Kidney capillary endothelial cell (primary cell): ENCODE data around the gene PANK4.

Experiments used
- DNase-seq: peaks from one replicate; pipeline ENCODE4 v3.0.0-alpha.2; 2018; ENCODE audit warnings: low spot score

The PANK4 gene

DNA sequence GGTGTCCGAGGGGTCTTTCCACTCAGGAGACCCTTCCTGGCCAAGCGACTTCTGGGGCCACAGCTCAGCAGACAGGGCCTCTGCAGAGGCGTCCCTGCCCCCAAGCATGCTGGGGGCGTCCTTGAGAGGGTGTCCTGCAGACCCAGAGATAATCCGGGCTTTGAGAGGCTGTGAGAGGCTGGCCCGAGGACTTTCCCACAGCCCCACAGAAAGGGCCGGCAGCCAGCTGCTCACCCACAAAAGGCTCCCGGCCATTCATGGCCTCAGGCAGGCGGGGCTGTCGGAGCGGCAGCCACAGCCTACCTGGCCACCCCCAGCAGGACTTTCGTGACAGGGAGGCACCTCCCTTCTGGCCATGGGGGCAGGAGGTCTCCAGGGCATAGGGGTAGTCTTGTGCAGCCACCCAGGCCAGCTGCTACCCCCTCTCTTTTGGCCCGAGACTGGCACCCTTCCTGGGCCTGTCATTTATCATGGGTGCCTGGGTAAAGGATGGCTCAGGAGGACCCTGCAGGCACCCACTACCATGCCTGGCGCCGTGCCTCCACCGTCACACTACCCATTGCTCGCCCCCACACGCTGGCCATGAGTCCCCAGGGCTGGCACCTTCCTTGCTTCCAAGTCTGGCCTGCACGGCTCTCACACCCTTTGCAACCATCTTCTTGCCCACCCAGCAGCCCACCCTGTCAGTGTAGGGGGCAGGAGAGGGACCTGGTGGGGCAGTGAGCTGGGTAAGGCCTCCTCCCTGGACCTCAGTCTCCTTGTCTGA lies 18.7 kb upstream of the PANK4 start:
- DNase-seq = no peak

GRCh38 chr1:2544093-2544874 lies 17.9 kb upstream of the PANK4 start:
- DNase-seq = no peak

DNA sequence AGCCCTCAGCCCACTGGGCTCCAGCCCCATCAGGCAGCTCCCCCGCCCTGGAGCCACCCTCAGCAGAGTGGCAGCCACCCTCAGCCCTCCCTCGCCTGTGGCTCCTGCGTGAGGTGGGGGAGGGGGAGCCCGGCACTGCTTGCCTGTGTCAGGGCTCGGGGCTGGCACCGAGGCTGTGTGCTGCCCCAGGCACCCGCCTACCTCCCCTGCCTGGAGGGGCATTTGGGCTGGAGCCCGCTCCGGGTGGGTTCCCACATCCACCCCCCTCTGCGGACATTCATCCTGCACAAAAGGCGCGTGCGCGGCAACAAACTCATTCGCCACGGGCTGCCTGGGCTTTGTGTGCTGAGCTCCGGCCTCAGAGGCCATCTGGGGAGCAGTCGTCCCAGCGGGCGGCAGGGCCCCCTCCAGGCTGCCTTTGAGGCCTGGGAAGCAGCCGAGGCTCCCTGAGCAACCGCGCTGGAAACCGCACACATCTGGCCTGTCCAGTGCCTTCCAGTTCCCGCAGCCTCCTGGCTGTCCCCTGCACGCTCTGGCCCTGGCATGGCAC lies 17.2 kb upstream of the PANK4 start:
- DNase-seq = no peak

DNA sequence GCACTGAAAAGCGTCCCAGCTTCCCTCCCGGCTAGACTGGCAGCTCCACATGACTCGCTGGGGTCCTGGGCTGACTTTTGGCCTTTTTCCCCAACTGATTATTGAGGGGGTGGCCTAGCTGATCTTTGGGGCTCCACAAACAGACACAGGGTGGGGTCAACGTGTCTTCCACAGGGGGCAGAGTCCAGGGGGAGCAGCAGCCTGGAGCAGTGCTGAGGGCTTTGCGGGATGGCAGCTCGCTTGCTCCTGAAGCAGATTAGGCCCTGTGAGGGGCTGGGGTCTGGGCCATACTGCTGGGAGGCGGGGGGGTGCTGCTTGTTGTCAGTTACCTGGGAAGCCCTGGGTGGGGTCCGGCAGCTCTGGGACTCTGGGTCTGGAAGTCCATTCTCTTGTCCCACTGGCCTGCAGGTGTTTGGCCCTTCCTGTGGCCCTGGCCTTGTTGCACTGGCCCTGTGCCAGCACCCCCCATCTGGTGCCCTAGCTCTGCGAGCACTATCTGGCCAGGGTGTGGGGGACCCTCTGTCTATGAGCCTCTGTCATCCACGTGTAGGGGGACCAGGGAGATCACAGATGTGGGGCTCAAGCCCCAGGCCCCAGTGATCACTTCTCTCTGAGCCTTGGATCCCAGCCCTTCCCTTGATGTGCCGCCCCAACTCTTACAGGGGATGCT lies 16.0 kb upstream of the PANK4 start:
- no peak for DNase-seq

- no peak for DNase-seq
Measured at GRCh38 chr1:2541619-2542245, 15.3 kb upstream of the PANK4 start.

DNA sequence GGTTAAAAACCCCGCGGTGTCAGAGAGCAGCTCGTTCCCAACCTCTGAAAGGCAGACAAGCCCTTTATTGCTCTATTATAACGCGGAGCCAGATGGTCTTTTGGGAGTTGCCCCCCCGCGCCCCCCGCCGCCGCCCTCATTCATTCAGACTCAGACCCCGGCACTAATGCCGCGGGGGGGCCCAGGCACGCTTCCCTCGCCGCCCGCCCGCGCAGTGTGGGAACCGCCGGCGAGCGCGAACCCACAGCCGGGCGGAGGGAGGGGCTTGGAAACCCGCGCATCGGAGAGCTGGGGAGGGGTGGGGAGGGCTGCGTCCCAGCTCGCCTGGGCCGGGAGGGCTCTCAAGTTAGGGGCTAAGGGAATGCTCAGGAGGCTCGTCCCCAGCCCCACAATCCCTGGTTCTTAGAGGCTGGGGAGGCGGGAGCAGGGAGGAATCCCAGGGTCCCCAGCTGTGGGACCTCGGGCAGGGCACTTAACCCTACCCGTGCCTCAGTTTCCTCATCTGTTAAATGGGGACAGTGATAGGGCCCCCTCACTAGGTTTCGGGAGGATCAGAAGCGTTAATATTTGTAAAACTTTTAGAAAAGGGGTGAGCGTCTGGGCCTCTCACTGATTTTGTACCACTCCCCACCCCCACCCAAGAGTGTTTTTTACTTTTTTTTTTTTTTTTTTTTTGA lies 14.6 kb upstream of the PANK4 start:
- DNase-seq = no peak

GRCh38 chr1:2539312-2539907 lies 13.0 kb upstream of the PANK4 start:
- no peak for DNase-seq

- DNase-seq = no peak
Measured at GRCh38 chr1:2538872-2539271, 12.5 kb upstream of the PANK4 start.

GRCh38 chr1:2538376-2538775 lies 12.0 kb upstream of the PANK4 start:
- DNase-seq = no peak

DNA sequence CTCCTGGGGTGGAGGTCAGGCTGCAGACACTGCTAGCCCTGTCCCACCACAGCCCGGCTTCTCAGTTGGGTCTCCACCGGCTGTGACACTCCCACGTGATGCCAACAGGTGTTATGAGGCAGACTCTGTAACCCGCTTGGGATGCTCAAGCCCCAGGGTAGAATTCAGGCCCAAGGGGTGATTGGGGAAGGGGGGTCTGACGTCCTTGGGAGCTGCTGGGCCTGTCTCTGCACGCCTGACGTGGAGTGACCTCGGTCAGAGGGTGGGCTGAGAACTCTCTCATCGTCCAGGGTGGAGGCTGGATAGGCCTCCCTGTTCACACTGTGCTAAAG lies 11.4 kb upstream of the PANK4 start:
- DNase-seq = no peak

GRCh38 chr1:2535981-2536380 lies 9.6 kb upstream of the PANK4 start:
- no peak for DNase-seq

DNA sequence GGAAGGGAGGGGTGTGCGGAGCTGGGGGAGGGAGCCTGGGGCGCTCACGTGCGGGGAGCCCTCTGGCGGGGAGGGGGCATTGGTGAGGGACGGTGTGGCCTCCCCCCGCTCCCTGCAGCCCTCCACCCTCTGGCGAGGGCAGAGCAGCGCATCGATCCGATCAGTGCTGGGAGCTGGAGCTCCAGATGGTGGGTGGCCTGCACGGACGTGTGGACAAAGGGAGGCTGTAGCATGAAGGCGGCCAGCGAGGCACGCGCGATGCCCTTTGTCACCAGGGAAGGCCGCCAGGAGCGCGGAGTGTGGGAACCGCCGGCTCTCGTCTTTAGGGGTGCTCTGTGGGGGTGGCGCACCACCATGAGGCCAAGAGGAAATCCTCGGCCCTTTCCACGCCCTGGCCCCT lies 9.1 kb upstream of the PANK4 start:
- no peak for DNase-seq

DNA sequence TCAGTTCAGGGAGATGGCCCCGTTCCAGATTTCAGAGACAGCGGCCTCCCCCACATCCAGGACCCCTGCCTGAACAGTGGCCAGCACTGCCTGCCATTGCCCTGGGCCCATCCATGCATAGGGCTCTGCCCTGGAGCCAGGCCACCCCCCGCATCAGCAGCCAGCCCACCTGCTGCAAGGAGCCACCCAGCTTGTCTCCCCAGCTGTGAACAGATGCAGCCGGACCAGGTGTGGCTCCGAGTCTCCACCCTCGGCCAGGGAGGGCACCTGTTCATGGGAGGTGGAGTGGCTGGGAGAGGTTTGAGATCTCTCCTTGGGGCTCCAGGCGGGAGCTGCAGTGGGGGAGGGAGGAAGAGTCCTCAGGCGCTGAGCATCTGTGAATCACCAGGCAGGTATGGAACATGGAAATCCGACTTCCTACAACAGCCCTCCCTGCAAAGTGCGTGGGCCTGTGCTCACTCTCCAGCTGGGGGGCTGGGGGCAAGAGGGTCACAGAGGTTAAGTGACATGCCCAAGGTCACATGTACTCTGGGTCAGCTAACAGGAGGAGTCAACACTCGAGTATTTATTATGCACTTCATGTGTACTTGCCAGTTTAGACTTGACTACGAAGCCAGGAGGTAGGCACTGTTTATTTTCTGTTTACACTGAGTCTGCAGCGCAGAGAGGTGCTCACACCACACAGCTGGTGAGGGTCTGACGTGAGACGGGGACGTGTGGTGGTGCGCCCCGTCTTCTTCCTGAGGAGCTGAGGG lies 8.5 kb upstream of the PANK4 start:
- no peak for DNase-seq

- no peak for DNase-seq
Measured at GRCh38 chr1:2534315-2534686, 7.9 kb upstream of the PANK4 start.

GRCh38 chr1:2533365-2533764 lies 7.0 kb upstream of the PANK4 start:
- no peak for DNase-seq

- DNase-seq = no peak
Measured at GRCh38 chr1:2532485-2533160, 6.2 kb upstream of the PANK4 start.

DNA sequence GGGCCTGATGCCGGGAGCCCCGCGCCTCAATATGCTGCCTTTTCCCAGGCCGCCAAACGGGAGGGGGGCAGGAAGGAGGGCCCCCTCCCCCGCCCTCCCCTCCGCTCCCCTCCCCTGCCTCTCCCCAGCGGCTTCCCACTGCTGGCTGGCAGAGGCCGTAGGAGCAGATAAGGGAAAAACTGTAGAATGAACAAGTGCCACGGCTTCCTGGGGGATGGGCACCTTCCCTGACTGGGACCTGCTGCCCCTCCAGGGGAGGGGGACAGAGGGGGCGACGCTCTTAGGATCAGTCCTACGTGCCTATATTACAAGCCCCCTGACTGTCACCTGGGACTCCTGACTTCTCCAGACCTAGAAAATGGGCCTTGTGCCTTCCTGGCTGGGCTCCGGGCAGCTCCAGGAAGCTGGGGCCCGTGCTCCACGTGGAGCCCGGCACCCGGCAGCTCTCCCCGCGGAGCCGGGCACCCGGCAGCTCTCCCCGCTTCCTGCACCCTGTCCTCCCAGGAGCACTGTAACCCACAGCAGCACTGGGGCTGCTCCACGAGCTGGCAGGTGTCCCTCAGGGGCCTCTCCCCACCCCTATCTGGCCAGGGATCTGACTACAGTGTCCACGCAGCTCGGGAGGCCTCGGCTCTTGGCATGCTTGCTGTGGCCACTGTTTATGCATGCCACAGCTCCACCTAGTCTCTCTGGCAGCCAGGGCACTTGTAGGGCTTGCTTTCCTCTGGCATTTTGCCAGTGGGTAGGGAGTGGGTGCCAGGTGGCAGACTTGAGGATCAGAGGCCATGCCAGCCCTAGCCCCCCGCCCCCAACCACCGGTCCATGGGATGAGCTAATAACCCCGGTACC lies 4.3 kb upstream of the PANK4 start:
- no peak for DNase-seq

- DNase-seq = no peak
Measured at GRCh38 chr1:2529784-2530512, 3.6 kb upstream of the PANK4 start, which contains the start of gene HES5. TSS of gene HES5 (minus strand) at chr1:2530263. CDS start at chr1:2530164, 99 bp downstream.
